ENCODE measurements around the gene MAST3. TPM values are rescaled to one million over a fixed set of nuclear protein-coding genes. Genes with fewer than 3 reads are reported as not detected.

The MAST3 gene
- total and polyA plus RNA-seq, 2 of the 8 experiments (the other 6 are each of a cell fraction or from before 2014, with no cell fraction given), result 3.4 to 9.0 TPM

DNA sequence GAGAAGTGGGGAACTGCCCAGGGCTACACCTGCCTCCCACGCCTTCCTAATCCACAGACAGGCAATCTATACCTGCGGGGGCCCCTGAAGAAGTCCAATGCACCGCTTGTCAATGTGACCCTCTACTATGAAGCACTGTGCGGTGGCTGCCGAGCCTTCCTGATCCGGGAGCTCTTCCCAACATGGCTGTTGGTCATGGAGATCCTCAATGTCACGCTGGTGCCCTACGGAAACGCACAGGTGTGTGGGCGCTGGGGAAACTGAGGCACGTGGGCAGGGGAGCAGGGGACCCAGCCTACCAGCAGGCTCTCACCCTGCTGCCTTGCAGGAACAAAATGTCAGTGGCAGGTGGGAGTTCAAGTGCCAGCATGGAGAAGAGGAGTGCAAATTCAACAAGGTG is 77.4 kb downstream of the MAST3 start (continued):
- TF ChIP-seq, protein P1, sequence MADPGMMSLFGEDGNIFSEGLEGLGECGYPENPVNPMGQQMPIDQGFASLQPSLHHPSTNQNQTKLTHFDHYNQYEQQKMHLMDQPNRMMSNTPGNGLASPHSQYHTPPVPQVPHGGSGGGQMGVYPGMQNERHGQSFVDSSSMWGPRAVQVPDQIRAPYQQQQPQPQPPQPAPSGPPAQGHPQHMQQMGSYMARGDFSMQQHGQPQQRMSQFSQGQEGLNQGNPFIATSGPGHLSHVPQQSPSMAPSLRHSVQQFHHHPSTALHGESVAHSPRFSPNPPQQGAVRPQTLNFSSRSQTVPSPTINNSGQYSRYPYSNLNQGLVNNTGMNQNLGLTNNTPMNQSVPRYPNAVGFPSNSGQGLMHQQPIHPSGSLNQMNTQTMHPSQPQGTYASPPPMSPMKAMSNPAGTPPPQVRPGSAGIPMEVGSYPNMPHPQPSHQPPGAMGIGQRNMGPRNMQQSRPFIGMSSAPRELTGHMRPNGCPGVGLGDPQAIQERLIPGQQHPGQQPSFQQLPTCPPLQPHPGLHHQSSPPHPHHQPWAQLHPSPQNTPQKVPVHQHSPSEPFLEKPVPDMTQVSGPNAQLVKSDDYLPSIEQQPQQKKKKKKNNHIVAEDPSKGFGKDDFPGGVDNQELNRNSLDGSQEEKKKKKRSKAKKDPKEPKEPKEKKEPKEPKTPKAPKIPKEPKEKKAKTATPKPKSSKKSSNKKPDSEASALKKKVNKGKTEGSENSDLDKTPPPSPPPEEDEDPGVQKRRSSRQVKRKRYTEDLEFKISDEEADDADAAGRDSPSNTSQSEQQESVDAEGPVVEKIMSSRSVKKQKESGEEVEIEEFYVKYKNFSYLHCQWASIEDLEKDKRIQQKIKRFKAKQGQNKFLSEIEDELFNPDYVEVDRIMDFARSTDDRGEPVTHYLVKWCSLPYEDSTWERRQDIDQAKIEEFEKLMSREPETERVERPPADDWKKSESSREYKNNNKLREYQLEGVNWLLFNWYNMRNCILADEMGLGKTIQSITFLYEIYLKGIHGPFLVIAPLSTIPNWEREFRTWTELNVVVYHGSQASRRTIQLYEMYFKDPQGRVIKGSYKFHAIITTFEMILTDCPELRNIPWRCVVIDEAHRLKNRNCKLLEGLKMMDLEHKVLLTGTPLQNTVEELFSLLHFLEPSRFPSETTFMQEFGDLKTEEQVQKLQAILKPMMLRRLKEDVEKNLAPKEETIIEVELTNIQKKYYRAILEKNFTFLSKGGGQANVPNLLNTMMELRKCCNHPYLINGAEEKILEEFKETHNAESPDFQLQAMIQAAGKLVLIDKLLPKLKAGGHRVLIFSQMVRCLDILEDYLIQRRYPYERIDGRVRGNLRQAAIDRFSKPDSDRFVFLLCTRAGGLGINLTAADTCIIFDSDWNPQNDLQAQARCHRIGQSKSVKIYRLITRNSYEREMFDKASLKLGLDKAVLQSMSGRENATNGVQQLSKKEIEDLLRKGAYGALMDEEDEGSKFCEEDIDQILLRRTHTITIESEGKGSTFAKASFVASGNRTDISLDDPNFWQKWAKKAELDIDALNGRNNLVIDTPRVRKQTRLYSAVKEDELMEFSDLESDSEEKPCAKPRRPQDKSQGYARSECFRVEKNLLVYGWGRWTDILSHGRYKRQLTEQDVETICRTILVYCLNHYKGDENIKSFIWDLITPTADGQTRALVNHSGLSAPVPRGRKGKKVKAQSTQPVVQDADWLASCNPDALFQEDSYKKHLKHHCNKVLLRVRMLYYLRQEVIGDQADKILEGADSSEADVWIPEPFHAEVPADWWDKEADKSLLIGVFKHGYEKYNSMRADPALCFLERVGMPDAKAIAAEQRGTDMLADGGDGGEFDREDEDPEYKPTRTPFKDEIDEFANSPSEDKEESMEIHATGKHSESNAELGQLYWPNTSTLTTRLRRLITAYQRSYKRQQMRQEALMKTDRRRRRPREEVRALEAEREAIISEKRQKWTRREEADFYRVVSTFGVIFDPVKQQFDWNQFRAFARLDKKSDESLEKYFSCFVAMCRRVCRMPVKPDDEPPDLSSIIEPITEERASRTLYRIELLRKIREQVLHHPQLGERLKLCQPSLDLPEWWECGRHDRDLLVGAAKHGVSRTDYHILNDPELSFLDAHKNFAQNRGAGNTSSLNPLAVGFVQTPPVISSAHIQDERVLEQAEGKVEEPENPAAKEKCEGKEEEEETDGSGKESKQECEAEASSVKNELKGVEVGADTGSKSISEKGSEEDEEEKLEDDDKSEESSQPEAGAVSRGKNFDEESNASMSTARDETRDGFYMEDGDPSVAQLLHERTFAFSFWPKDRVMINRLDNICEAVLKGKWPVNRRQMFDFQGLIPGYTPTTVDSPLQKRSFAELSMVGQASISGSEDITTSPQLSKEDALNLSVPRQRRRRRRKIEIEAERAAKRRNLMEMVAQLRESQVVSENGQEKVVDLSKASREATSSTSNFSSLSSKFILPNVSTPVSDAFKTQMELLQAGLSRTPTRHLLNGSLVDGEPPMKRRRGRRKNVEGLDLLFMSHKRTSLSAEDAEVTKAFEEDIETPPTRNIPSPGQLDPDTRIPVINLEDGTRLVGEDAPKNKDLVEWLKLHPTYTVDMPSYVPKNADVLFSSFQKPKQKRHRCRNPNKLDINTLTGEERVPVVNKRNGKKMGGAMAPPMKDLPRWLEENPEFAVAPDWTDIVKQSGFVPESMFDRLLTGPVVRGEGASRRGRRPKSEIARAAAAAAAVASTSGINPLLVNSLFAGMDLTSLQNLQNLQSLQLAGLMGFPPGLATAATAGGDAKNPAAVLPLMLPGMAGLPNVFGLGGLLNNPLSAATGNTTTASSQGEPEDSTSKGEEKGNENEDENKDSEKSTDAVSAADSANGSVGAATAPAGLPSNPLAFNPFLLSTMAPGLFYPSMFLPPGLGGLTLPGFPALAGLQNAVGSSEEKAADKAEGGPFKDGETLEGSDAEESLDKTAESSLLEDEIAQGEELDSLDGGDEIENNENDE (IDR thresholded peaks at IDR 0.05; ENCODE audit: insufficient replicate concordance, low read length), result no peak
- TF ChIP-seq KDM1A (IDR thresholded peaks at IDR 0.05; ENCODE audit: borderline replicate concordance, low read length), result no peak

Measured in H1 (cell line).